ENCODE results near the gene PC. TPM values are rescaled to one million over a fixed set of nuclear protein-coding genes. Genes with fewer than 3 reads are reported as not detected.

Gene PC
- total RNA-seq, 1 donor from 2014 or later: 25.7 TPM

DNA sequence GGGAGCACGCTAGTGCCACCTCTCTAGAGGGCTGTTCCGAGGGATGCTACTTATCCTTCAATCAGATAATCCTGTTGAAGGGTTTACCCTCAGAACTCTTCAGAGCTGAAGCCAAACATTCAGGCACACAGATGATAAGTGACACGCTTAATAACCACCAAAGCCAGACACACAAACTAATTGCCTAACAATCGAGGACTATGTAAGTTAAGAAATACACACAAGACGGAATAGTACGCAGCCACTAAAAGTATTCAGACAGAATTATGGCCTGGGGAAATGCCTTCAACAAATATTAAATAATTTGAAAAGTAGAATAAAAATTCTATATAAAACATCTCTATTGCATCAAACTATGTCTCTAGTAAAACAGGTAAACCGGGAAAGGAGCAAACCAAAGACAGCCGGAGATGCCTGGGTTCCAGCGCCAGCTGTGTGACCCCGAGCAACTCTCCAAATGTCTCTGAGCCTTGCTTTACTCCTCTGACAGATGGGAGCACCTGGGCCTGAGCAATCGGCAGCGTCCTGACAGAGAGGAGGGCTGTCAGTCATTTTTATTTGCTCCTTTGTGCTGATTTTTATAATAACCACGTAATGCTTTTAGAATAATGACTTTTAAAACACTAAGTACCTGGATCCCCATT lies 90.0 kb downstream of the PC start:
- Mint-ChIP-seq H3K27ac (no peak overlapping the region), H3K27me3 (no peaks in the 10 kb centered on the region), H3K36me3 (no peaks in the 10 kb centered on the region), H3K4me1 (ENCODE audit: unreplicated experiment) (no peaks in the 10 kb centered on the region), H3K4me3 (no peak overlapping the region), H3K9me3 (no peaks in the 10 kb centered on the region)
- TF ChIP-seq, protein P1, sequence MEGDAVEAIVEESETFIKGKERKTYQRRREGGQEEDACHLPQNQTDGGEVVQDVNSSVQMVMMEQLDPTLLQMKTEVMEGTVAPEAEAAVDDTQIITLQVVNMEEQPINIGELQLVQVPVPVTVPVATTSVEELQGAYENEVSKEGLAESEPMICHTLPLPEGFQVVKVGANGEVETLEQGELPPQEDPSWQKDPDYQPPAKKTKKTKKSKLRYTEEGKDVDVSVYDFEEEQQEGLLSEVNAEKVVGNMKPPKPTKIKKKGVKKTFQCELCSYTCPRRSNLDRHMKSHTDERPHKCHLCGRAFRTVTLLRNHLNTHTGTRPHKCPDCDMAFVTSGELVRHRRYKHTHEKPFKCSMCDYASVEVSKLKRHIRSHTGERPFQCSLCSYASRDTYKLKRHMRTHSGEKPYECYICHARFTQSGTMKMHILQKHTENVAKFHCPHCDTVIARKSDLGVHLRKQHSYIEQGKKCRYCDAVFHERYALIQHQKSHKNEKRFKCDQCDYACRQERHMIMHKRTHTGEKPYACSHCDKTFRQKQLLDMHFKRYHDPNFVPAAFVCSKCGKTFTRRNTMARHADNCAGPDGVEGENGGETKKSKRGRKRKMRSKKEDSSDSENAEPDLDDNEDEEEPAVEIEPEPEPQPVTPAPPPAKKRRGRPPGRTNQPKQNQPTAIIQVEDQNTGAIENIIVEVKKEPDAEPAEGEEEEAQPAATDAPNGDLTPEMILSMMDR (conservative IDR thresholded peaks at IDR 0.05): no peak
- no peak for DNase-seq (ENCODE audit: extremely low spot score, unreplicated experiment)

DNA sequence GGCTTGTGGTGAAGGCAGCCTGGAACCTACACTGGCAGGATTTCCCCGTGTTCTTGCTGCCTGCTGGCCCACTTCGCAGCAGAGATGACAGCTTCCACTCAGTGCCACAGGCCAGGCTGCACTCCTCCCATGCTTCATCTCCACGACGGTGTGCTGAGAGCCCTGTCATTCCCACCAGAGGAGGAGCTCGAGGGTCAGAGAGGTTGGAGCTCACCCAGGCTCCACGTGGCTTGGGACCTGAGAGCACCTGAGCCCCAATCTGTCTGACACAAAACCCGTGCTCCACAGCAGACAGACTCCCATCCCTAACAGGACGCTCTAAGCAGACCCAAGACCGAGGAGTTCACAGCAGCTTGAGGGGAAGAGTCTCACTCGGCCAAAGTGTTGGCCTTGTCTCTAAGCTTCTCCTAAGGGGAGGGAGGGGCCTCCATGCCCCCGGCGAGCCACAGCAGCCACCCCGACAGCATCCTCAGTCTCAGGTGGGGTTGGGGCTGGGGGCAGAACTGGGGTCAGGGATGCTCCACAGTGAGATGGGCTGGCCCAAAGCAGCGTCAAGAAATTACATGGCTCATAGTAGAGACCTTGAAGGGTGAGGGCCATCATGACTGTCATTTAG lies 90.7 kb downstream of the PC start:
- no peak for DNase-seq (ENCODE audit: extremely low spot score, unreplicated experiment)
- TF ChIP-seq, protein P1 (conservative IDR thresholded peaks at IDR 0.05): no peak
- no peaks in the 10 kb centered on the region for H3K9me3 Mint-ChIP-seq
- no peaks in the 10 kb centered on the region for H3K4me1 Mint-ChIP-seq (ENCODE audit: unreplicated experiment)
- no peaks in the 10 kb centered on the region for H3K27me3 Mint-ChIP-seq
- H3K4me3 Mint-ChIP-seq: no peak overlapping the region
- H3K27ac Mint-ChIP-seq: no peak overlapping the region
- H3K36me3 Mint-ChIP-seq: no peaks in the 10 kb centered on the region

DNA sequence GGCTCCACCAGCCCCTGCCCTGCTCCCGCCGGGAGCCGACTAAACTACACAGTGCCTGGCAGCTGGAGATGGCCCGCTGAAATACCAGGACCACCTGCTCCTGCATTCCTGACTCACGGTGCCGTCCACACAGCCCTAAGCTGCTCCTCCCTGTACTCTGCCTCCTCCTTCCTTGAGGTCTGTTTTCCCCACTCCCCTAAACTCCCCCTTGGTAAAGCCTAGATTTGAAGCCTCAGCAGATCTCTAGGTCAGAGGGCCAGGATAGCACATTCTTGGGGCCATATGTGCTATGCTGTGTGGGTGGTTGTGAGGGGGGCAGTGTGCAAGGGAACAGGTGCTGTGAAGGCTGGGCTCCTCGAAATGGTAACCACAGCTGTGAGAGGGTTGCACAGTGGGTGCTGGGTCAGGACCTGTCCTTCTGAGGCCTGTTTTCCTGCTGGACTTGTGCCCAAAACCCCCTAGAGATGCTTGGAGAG lies 91.6 kb downstream of the PC start:
- no peak for DNase-seq (ENCODE audit: extremely low spot score, unreplicated experiment)
- no peaks in the 10 kb centered on the region for H3K36me3 Mint-ChIP-seq
- no peaks in the 10 kb centered on the region for H3K4me1 Mint-ChIP-seq (ENCODE audit: unreplicated experiment)
- no peak overlapping the region for H3K4me3 Mint-ChIP-seq
- H3K27me3 Mint-ChIP-seq: no peaks in the 10 kb centered on the region
- TF ChIP-seq, protein P1 (conservative IDR thresholded peaks at IDR 0.05): no peak
- no peak overlapping the region for H3K27ac Mint-ChIP-seq
- H3K9me3 Mint-ChIP-seq: no peaks in the 10 kb centered on the region

DNA sequence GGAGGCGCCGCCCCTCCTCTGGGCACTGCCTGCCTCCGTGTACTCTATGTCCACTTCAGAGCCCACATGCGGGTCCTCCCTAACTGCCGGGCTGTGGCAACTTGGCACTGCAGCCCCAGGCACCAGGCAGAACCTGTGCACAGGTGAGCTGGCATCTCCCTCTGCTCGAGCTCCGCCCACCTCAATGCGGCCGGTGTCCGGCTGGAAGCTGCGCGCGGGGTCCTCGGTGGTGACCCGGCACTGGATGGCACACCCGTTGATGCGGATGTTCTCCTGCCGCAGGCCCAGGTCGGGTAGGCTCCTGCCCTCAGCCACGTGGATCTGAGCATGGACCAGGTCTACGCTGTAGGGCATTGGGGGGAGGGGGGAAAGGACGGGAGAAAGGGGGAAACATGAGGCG lies 92.2 kb downstream of the PC start:
- Mint-ChIP-seq H3K4me3 (no peak overlapping the region), H3K4me1 (ENCODE audit: unreplicated experiment) (no peaks in the 10 kb centered on the region), H3K36me3 (no peaks in the 10 kb centered on the region), H3K9me3 (no peaks in the 10 kb centered on the region), H3K27me3 (no peaks in the 10 kb centered on the region), H3K27ac (no peak overlapping the region)
- TF ChIP-seq, protein P1 (conservative IDR thresholded peaks at IDR 0.05): no peak
- no peak for DNase-seq (ENCODE audit: extremely low spot score, unreplicated experiment)

DNA sequence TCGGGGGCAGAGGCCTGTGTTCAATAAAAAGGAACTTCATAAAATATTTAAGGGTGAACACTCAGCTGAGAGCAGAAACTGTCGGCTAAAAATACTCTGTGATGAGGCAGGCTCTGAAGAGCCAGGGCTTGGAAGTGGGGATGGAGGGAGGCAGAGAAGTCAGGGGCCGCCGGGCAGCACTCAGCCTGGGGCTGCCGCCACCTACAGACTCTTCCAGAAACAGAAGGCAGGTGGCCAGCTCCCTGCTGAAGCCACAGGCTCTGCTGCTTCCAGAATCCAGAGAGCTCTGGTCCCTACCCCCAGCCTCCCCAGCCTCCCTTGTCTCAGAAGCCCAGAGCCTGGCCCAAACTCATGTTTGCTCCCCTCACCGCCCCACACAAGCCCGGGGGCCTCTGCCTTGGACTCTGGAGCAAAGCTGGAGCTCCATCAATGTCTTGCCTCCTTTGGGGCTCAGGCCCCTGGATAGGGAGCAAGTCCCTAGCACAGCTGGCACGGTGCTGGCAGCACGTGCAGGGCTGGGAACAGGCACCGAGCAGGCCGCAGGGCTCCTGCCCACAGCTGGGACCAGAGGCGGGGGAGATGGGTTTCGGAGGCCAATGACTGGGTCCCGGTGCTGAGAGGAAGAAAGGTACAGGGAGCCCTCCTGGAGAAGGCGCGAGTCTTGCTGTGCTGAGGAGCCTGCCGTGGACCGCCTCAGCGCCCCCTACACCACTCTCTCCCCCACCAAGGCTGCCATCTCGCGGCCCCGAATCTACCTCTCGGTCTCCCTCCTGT lies 93.1 kb downstream of the PC start:
- H3K4me3 Mint-ChIP-seq: no peak overlapping the region
- DNase-seq (ENCODE audit: extremely low spot score, unreplicated experiment): no peak
- H3K4me1 Mint-ChIP-seq (ENCODE audit: unreplicated experiment): no peaks in the 10 kb centered on the region
- TF ChIP-seq, protein P1 (conservative IDR thresholded peaks at IDR 0.05): no peak
- H3K9me3 Mint-ChIP-seq: no peaks in the 10 kb centered on the region
- H3K27me3 Mint-ChIP-seq: no peaks in the 10 kb centered on the region
- no peaks in the 10 kb centered on the region for H3K36me3 Mint-ChIP-seq
- no peak overlapping the region for H3K27ac Mint-ChIP-seq

Measured in type B pancreatic cell (in vitro differentiated cells).